ENCODE results near the gene FOXP4. TPM values are rescaled to one million over a fixed set of nuclear protein-coding genes. Genes with fewer than 3 reads are reported as not detected.

Gene FOXP4
- total and polyA plus RNA-seq, 2 of the 13 experiments (the other 11 are each of a cell fraction or from before 2014, with no cell fraction given): 11.0 to 12.4 TPM

DNA sequence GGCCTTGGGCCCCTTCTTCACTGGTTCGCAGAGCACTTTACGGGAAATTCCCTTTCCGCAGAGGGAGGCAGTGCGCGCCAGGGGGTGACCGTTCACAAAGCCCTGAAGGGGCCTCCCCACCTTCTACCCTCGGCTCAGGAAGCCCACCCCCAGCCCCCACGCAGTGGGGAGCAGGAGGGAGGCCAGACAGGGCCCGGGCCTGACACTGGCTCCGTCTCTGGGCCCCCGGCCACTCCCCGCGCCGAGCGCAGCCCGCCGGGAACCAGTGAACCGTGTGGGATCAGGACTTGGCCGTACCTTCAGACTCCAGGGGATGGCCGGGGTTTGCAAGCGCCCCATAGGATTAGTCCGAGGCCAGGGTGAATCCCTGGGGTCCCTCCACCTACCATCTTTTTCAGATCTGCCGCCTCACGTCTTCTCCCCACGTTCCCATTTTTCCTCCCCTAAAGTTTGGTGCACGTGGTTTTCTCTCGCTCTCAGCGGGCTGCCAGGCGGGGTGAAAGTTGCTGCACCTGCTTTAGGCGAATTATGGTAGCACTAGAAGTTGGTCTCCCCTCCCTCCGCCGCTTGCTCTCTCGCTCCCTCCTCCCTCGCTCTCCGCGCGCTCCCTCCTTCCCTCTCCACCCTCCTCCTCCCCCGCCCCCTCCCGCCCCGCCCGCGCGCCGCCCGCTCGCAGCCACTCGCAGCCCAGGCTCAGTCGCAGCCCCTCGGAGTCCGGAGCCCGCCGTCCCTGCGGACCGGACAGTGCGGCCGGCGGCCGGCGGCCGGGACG, at the start of gene FOXP4 (continued):
- TF ChIP-seq, protein P1, sequence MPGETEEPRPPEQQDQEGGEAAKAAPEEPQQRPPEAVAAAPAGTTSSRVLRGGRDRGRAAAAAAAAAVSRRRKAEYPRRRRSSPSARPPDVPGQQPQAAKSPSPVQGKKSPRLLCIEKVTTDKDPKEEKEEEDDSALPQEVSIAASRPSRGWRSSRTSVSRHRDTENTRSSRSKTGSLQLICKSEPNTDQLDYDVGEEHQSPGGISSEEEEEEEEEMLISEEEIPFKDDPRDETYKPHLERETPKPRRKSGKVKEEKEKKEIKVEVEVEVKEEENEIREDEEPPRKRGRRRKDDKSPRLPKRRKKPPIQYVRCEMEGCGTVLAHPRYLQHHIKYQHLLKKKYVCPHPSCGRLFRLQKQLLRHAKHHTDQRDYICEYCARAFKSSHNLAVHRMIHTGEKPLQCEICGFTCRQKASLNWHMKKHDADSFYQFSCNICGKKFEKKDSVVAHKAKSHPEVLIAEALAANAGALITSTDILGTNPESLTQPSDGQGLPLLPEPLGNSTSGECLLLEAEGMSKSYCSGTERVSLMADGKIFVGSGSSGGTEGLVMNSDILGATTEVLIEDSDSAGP (CRISPR knock-in tag; IDR thresholded peaks at IDR 0.05; ENCODE audit: borderline replicate concordance): peak; percentile 56; the same call in 1 of the 2 replicates
- TF ChIP-seq TEAD2 (CRISPR knock-in tag; IDR thresholded peaks at IDR 0.05): no peak
- TF ChIP-seq, protein P2, sequence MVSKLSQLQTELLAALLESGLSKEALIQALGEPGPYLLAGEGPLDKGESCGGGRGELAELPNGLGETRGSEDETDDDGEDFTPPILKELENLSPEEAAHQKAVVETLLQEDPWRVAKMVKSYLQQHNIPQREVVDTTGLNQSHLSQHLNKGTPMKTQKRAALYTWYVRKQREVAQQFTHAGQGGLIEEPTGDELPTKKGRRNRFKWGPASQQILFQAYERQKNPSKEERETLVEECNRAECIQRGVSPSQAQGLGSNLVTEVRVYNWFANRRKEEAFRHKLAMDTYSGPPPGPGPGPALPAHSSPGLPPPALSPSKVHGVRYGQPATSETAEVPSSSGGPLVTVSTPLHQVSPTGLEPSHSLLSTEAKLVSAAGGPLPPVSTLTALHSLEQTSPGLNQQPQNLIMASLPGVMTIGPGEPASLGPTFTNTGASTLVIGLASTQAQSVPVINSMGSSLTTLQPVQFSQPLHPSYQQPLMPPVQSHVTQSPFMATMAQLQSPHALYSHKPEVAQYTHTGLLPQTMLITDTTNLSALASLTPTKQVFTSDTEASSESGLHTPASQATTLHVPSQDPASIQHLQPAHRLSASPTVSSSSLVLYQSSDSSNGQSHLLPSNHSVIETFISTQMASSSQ (IDR thresholded peaks at IDR 0.05; ENCODE audit: low read depth): no peak
- TF ChIP-seq, protein P2 (CRISPR knock-in tag; IDR thresholded peaks at IDR 0.05; ENCODE audit: borderline replicate concordance): no peak
- peak; percentile 59; the same call in 1 of the 2 replicates for TF ChIP-seq GLI4 (CRISPR knock-in tag; IDR thresholded peaks at IDR 0.05; ENCODE audit: borderline replicate concordance)
- peak; percentile 29; the same call in 1 of the 2 replicates for TF ChIP-seq ZNF12 (CRISPR knock-in tag; IDR thresholded peaks at IDR 0.05)
- TF ChIP-seq ZNF564 (CRISPR knock-in tag; IDR thresholded peaks at IDR 0.05): 0 out of 2 replicates have a peak, but pooled peaks have one; percentile 50
- no peak for TF ChIP-seq ADNP (CRISPR knock-in tag; IDR thresholded peaks at IDR 0.05)
- TF ChIP-seq, protein P3, sequence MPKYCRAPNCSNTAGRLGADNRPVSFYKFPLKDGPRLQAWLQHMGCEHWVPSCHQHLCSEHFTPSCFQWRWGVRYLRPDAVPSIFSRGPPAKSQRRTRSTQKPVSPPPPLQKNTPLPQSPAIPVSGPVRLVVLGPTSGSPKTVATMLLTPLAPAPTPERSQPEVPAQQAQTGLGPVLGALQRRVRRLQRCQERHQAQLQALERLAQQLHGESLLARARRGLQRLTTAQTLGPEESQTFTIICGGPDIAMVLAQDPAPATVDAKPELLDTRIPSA (CRISPR knock-in tag; IDR thresholded peaks at IDR 0.05; ENCODE audit: borderline replicate concordance): peak; percentile 78; the same call in 1 of the 2 replicates
- peak; percentile 59 for TF ChIP-seq GABPB1 (CRISPR knock-in tag; IDR thresholded peaks at IDR 0.05)
- TF ChIP-seq ZNF180 (CRISPR knock-in tag; IDR thresholded peaks at IDR 0.05; ENCODE audit: borderline replicate concordance, low read depth): no peak
- no peak for TF ChIP-seq MATR3 (CRISPR knock-in tag; IDR thresholded peaks at IDR 0.05)
- 0 out of 2 replicates have a peak, but pooled peaks have one; percentile 15 for TF ChIP-seq IRF2 (CRISPR knock-in tag; IDR thresholded peaks at IDR 0.05)
- peak; percentile 99 for TF ChIP-seq GZF1 (CRISPR knock-in tag; IDR thresholded peaks at IDR 0.05)
- peak; percentile 21; the same call in 1 of the 2 replicates for TF ChIP-seq KLF6 (CRISPR knock-in tag; IDR thresholded peaks at IDR 0.05)
- peak; percentile 39; the same call in 1 of the 2 replicates for TF ChIP-seq LCORL (IDR thresholded peaks at IDR 0.05)
- peak; percentile 55; the same call in 1 of the 2 replicates for TF ChIP-seq LCORL (CRISPR knock-in tag; IDR thresholded peaks at IDR 0.05)
- TF ChIP-seq ETV6 (CRISPR knock-in tag; conservative IDR thresholded peaks at IDR 0.05): peak; percentile 37; the same call in 1 of the 2 replicates
- TF ChIP-seq ZNF441 (CRISPR knock-in tag; IDR thresholded peaks at IDR 0.05; ENCODE audit: borderline replicate concordance): peak; percentile 52; the same call in 1 of the 2 replicates
- peak; percentile 84 for TF ChIP-seq ZNF891 (CRISPR knock-in tag; IDR thresholded peaks at IDR 0.05)
- TF ChIP-seq SRF (IDR thresholded peaks at IDR 0.05; ENCODE audit: low read depth, low read length): peak; percentile 32; the same call in 1 of the 2 replicates
- TF ChIP-seq SALL2 (CRISPR knock-in tag; IDR thresholded peaks at IDR 0.05): peak; percentile 47; the same call in 1 of the 2 replicates
- TF ChIP-seq, protein P4, sequence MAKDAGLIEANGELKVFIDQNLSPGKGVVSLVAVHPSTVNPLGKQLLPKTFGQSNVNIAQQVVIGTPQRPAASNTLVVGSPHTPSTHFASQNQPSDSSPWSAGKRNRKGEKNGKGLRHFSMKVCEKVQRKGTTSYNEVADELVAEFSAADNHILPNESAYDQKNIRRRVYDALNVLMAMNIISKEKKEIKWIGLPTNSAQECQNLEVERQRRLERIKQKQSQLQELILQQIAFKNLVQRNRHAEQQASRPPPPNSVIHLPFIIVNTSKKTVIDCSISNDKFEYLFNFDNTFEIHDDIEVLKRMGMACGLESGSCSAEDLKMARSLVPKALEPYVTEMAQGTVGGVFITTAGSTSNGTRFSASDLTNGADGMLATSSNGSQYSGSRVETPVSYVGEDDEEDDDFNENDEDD (CRISPR knock-in tag; IDR thresholded peaks at IDR 0.05; ENCODE audit: borderline replicate concordance): peak; percentile 55; the same call in 1 of the 2 replicates

Measured in HepG2 (cell line).